Fibroblast of villous mesenchyme (primary cell): ENCODE results near the gene GRPEL2. TPM values are rescaled to one million over a fixed set of nuclear protein-coding genes. Genes with fewer than 3 reads are reported as not detected.

Experiments
- DNase-seq: peaks from one replicate; pipeline ENCODE4 v3.0.0-alpha.2; 2010; ENCODE audit warnings: low read depth
- H3K4me3 ChIP-seq: 2 replicates; pipeline ENCODE4 v1.5.1; 2011; ENCODE audit warnings: low read depth, mild to moderate bottlenecking, low read length
- total RNA-seq: library from RNA; depleted of rRNA; stranded (reverse); fragments of >200 nt; gene quantifications from 2 replicates; pipeline ENCODE4 v1.2.3, GENCODE V29; 2012
- TF ChIP-seq, protein P1 (sequence below): IDR thresholded peaks from 2 replicates; pipeline ENCODE4 v1.5.1; 2012; ENCODE audit warnings: low read depth, mild to moderate bottlenecking, low read length; ENCODE audit not compliant: insufficient read depth

The GRPEL2 gene
- total RNA-seq, 1 donor = 27.6 TPM

DNA sequence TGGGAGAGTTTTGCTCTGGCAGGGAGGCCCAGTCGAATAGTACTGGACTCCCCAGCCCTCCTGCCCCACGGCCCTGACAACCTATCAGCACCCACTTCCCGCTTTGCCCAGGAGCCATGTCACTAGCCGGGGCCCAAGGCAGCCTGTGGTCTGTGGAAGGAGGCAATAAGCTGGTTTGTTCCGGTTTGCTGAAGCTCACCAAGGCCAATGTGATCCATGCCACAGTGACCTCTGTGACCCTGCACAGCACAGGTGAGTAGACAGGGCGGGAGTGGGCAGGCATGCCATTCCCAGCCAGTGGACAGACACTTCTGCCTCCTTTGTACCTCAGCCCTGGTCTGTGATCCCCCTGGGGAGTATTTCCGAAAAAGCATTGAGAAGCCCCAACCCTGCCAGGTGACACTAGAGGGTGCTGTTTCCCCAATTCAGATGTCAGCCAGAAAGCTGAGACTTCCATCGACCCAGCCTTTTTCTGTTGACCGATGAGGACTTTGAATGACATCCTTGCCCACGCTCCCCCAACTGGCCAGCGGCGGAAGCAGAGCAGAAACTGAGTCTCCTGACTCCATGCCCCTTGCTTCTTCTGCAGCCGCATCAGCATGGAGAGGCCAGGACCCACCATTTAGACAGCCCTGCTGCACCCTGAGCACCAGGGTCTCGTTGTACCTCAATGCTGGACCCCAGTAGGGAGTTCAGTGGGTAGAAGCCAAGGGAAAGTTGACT, 22.1 kb downstream of the GRPEL2 start:
- TF ChIP-seq, protein P1, sequence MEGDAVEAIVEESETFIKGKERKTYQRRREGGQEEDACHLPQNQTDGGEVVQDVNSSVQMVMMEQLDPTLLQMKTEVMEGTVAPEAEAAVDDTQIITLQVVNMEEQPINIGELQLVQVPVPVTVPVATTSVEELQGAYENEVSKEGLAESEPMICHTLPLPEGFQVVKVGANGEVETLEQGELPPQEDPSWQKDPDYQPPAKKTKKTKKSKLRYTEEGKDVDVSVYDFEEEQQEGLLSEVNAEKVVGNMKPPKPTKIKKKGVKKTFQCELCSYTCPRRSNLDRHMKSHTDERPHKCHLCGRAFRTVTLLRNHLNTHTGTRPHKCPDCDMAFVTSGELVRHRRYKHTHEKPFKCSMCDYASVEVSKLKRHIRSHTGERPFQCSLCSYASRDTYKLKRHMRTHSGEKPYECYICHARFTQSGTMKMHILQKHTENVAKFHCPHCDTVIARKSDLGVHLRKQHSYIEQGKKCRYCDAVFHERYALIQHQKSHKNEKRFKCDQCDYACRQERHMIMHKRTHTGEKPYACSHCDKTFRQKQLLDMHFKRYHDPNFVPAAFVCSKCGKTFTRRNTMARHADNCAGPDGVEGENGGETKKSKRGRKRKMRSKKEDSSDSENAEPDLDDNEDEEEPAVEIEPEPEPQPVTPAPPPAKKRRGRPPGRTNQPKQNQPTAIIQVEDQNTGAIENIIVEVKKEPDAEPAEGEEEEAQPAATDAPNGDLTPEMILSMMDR = peak; percentile 93
- peak; percentile 69 for DNase-seq
- no peak overlapping the region for H3K4me3 ChIP-seq

DNA sequence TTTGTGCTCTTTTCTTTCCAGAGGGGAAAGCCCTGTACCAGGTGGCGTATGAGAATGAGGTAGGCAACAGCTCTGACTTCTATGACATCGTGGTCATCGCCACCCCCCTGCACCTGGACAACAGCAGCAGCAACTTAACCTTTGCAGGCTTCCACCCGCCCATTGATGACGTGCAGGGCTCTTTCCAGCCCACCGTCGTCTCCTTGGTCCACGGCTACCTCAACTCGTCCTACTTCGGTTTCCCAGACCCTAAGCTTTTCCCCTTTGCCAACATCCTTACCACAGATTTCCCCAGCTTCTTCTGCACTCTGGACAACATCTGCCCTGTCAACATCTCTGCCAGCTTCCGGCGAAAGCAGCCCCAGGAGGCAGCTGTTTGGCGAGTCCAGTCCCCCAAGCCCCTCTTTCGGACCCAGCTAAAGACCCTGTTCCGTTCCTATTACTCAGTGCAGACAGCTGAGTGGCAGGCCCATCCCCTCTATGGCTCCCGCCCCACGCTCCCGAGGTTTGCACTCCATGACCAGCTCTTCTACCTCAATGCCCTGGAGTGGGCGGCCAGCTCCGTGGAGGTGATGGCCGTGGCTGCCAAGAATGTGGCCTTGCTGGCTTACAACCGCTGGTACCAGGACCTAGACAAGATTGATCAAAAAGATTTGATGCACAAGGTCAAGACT, 22.8 kb downstream of the GRPEL2 start:
- no peak overlapping the region for H3K4me3 ChIP-seq
- TF ChIP-seq, protein P1 = no peak
- no peak for DNase-seq

DNA sequence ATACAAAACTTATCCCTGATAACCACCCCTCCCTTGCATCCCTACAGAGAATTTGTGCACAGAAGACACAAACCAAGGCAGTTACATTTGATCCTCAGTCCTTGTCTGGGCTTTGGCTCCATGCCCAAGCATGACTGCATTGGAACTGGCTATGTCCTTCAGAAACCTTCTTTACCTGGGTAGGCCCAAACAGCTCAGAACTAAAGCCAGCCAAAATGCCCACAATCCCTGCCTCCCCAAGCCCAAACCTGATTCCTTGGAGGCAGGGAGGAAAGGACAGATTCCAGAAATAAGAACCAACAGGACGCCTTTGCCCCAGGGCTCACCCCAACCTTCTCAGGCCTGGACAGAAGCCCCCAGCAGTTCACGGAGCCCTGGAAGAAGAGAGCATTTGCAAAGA, 25.6 kb downstream of the GRPEL2 start:
- no peak for DNase-seq
- TF ChIP-seq, protein P1 = no peak
- no peak overlapping the region for H3K4me3 ChIP-seq

DNA sequence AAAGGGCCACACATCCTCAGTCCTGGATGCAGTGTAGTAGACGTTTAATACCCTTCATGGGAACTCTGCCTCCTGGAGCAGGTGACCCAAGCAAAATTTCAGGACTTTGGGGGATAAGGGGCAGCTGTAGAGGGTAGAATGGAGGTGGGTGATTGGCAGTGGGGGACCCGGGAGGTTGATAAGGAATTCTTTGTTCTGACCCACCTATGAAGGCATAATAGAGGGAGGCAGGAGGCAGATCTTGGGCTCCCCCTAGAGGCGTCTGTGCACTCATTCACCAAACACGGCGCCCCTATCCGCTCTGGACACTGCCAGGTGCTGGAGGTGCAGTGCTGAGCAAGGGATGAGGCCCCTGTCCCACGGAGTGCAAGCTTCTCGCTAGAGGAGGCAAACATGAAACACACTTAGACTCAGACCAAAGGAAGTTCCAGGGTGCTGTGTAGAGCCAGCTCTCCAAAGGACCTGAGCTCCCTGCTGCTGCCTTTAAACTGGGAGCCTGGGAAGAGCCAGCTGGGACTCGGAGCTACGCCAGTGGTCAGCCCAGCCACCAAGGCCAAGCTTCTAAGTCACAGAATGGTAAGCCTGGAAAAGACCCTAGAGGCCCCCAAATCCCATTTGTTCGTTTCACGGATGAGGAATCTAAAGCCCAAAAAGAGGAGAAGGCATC, 26.1 kb downstream of the GRPEL2 start:
- peak; percentile 54 for DNase-seq
- TF ChIP-seq, protein P1 = peak; percentile 85
- no peak overlapping the region for H3K4me3 ChIP-seq

DNA sequence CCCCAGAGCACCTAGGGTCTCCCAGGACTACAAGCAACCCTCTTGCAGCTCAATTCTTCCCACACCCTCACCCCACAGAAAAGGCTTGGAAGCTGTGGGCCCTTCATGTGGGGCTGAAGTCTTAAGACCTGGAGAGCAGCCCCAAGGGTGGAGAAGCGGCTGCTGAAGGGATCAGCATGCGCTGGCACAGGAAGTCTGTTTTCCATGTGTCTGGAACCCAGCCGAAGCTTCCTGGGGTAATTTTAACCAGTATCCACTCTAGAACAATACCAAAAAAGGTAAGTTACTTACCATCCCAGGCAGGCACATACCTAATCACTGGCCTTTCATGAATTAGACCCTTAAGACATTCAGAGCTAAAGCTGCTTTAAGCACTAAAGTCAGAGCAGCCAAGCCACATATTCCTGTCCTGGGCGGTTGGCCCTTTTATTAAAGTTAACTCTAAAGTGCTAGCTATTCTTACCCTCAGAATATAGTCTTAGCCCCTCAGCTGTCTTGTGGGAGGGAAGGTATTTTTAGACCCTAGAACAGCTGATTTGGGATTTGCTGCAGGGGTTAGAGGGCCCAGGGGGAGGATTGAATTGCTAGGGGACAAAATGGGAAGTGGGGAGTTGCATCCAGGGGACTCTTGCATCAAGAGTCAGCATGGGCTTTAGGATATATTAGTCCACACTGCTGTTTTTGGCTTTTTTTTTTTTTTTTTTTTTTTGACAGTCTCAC, 26.9 kb downstream of the GRPEL2 start:
- no peak for DNase-seq
- H3K4me3 ChIP-seq = no peak overlapping the region
- TF ChIP-seq, protein P1 = no peak

DNA sequence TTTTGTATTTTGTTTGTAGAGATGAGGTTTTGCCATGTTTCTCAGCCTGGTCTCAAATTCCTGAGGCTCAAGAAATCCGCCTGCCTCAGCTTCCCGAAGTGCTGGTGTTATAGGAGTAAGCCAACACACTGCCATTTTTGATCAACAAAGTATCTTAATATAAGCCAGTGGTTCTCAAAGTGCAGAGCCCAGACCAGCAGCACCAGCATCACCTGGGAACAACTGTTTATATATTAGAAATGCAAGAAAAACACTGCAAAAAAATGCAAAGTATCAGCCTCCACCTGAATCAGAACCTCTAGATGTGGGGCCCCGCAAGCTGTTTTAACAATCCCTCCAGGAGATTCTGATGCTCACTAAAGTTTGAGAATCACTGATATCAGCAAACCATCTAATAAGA, 27.6 kb downstream of the GRPEL2 start:
- DNase-seq = no peak
- TF ChIP-seq, protein P1 = no peak
- no peak overlapping the region for H3K4me3 ChIP-seq
